ENCODE measurements around the gene DENND2D.

The DENND2D gene

DNA sequence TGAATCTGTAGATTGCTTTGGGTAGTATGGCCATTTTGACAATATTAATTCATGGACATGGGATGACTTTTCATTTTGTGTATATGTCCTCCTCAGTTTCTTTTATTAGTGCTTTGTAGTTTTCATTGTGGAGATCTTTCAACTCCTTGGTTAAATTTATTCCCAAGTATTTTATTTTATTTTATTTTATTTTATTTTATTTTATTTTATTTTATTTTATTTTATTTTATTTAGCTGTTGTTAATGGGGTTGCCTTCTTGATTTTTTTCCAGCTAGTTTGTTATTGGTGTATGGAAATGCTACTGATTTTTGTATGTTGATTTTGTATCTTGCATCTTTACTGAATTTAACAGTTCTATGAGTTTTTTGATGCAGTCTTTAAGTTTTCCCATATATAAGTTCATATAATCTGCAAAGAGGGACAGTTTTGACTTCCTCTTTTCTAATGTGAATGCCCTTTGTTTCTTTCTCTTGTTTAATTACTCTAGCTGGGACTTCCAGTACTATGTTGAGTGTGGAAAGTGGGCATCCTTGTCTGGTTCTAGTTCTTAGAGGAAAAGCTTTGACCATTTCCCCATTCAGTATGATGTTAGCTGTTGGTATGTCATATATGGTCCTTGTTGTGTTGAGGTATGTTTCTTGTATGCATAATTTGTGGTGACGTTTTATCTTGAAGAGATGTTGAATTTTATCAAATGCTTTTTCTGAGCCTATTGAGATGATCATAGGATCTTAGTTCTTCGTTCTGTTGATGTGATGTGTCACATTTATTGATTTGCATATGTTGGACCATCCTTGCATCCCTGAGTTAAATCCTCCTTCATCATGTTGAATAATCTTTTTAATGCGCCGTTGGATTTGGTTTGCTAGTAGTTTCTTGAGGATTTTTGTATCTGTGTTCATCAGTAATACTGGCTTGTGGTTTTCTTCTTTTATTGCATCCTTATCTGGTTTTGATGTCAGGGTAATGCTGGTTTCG is 46.1 kb downstream of the DENND2D start:
- TF ChIP-seq CEBPB (IDR thresholded peaks at IDR 0.05), result no peak
- TF ChIP-seq, protein P1, sequence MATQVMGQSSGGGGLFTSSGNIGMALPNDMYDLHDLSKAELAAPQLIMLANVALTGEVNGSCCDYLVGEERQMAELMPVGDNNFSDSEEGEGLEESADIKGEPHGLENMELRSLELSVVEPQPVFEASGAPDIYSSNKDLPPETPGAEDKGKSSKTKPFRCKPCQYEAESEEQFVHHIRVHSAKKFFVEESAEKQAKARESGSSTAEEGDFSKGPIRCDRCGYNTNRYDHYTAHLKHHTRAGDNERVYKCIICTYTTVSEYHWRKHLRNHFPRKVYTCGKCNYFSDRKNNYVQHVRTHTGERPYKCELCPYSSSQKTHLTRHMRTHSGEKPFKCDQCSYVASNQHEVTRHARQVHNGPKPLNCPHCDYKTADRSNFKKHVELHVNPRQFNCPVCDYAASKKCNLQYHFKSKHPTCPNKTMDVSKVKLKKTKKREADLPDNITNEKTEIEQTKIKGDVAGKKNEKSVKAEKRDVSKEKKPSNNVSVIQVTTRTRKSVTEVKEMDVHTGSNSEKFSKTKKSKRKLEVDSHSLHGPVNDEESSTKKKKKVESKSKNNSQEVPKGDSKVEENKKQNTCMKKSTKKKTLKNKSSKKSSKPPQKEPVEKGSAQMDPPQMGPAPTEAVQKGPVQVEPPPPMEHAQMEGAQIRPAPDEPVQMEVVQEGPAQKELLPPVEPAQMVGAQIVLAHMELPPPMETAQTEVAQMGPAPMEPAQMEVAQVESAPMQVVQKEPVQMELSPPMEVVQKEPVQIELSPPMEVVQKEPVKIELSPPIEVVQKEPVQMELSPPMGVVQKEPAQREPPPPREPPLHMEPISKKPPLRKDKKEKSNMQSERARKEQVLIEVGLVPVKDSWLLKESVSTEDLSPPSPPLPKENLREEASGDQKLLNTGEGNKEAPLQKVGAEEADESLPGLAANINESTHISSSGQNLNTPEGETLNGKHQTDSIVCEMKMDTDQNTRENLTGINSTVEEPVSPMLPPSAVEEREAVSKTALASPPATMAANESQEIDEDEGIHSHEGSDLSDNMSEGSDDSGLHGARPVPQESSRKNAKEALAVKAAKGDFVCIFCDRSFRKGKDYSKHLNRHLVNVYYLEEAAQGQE (IDR thresholded peaks at IDR 0.05; ENCODE audit: low read depth), result no peak
- TF ChIP-seq EGR1 (IDR thresholded peaks at IDR 0.05), result no peak
- no peak for TF ChIP-seq TEAD4 (IDR thresholded peaks at IDR 0.05)
- TF ChIP-seq FOXM1 (IDR thresholded peaks at IDR 0.05; ENCODE audit: borderline replicate concordance, low read depth), result no peak
- no peak for TF ChIP-seq TAF1 (IDR thresholded peaks at IDR 0.05; ENCODE audit: low read depth)
- no peak for TF ChIP-seq NFIC (IDR thresholded peaks at IDR 0.05)
- TF ChIP-seq, protein P2, sequence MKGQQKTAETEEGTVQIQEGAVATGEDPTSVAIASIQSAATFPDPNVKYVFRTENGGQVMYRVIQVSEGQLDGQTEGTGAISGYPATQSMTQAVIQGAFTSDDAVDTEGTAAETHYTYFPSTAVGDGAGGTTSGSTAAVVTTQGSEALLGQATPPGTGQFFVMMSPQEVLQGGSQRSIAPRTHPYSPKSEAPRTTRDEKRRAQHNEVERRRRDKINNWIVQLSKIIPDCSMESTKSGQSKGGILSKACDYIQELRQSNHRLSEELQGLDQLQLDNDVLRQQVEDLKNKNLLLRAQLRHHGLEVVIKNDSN (IDR thresholded peaks at IDR 0.05), result no peak
- no peak for TF ChIP-seq TCF12 (IDR thresholded peaks at IDR 0.05; ENCODE audit: low read depth)
- no peak for TF ChIP-seq ZBTB7A (IDR thresholded peaks at IDR 0.05; ENCODE audit: low read depth)
- no peak for TF ChIP-seq CREB1 (IDR thresholded peaks at IDR 0.05; ENCODE audit: low read depth)
- TF ChIP-seq EP300 (IDR thresholded peaks at IDR 0.05; ENCODE audit: borderline replicate concordance), result no peak
- TF ChIP-seq RAD21 (IDR thresholded peaks at IDR 0.05; ENCODE audit: low read depth), result no peak
- no peak for TF ChIP-seq MAX (IDR thresholded peaks at IDR 0.05)
- no peak for TF ChIP-seq YY1 (IDR thresholded peaks at IDR 0.05; ENCODE audit: low read depth)

GRCh38 chr1:111151838-111152237 is 48.6 kb downstream of the DENND2D start:
- TF ChIP-seq MAX (IDR thresholded peaks at IDR 0.05) (no peak), CREB1 (IDR thresholded peaks at IDR 0.05; ENCODE audit: low read depth) (no peak), NFIC (IDR thresholded peaks at IDR 0.05) (no peak)

DNA sequence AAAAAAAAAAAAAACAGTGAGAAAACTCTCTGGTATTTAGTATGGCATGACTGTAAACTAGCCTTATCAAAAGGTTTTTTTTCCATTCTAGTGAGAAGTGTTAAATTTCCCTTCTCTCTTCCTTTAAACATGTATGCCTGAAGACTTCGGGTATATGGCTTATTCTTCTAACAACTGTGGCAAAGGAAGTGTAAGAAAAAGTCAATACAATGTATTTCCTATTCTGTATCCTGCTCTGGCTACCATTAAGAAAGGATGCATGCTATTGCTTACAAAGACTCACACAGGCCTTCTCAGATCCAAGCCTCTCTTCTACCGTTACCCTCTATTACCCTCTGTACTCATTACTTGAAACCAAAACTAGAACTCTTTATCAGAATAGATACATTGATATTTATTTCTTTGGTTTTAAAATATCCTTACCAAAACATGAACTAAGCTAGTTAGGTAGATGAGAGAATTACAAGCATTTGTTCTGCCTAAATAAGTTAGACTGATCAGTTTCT is 52.0 kb downstream of the DENND2D start:
- TF ChIP-seq RAD21 (IDR thresholded peaks at IDR 0.05; ENCODE audit: low read depth) (no peak), TCF12 (IDR thresholded peaks at IDR 0.05; ENCODE audit: low read depth) (no peak), EGR1 (IDR thresholded peaks at IDR 0.05) (no peak), CREB1 (IDR thresholded peaks at IDR 0.05; ENCODE audit: low read depth) (no peak), CEBPB (IDR thresholded peaks at IDR 0.05) (no peak), TAF1 (IDR thresholded peaks at IDR 0.05; ENCODE audit: low read depth) (no peak), NFIC (IDR thresholded peaks at IDR 0.05) (no peak), TEAD4 (IDR thresholded peaks at IDR 0.05) (no peak), ZBTB7A (IDR thresholded peaks at IDR 0.05; ENCODE audit: low read depth) (no peak), YY1 (IDR thresholded peaks at IDR 0.05; ENCODE audit: low read depth) (no peak), FOXM1 (IDR thresholded peaks at IDR 0.05; ENCODE audit: borderline replicate concordance, low read depth) (no peak), MAX (IDR thresholded peaks at IDR 0.05) (no peak), EP300 (IDR thresholded peaks at IDR 0.05; ENCODE audit: borderline replicate concordance) (no peak)
- TF ChIP-seq, protein P1 (IDR thresholded peaks at IDR 0.05; ENCODE audit: low read depth), result no peak
- TF ChIP-seq, protein P2 (IDR thresholded peaks at IDR 0.05), result no peak

DNA sequence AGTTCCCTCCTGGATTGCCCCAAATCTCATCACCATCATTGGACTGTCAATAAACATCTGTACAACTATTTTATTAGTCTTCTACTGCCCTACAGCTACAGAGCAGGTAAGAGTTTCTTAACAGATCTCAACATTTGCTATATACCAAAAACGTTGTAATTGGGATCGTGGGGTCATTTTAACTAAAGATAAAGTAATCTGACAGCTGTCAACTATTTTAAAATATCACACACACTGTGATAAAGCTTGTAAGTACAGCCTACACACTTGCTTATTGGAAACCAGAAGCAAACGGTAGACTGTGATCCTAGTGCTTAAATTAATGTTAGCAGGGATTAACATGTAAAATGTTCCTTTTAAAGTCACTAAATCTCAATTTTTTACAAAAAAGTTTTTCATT is 52.5 kb downstream of the DENND2D start:
- TF ChIP-seq TEAD4 (IDR thresholded peaks at IDR 0.05), result no peak
- no peak for TF ChIP-seq EP300 (IDR thresholded peaks at IDR 0.05; ENCODE audit: borderline replicate concordance)
- no peak for TF ChIP-seq YY1 (IDR thresholded peaks at IDR 0.05; ENCODE audit: low read depth)
- no peak for TF ChIP-seq MAX (IDR thresholded peaks at IDR 0.05)
- TF ChIP-seq, protein P1 (IDR thresholded peaks at IDR 0.05; ENCODE audit: low read depth), result no peak
- no peak for TF ChIP-seq CREB1 (IDR thresholded peaks at IDR 0.05; ENCODE audit: low read depth)
- TF ChIP-seq TAF1 (IDR thresholded peaks at IDR 0.05; ENCODE audit: low read depth), result no peak
- TF ChIP-seq TCF12 (IDR thresholded peaks at IDR 0.05; ENCODE audit: low read depth), result no peak
- TF ChIP-seq CEBPB (IDR thresholded peaks at IDR 0.05), result no peak
- no peak for TF ChIP-seq RAD21 (IDR thresholded peaks at IDR 0.05; ENCODE audit: low read depth)
- TF ChIP-seq, protein P2 (IDR thresholded peaks at IDR 0.05), result no peak
- no peak for TF ChIP-seq FOXM1 (IDR thresholded peaks at IDR 0.05; ENCODE audit: borderline replicate concordance, low read depth)
- TF ChIP-seq EGR1 (IDR thresholded peaks at IDR 0.05), result no peak
- TF ChIP-seq ZBTB7A (IDR thresholded peaks at IDR 0.05; ENCODE audit: low read depth), result no peak

Data from Ishikawa (cell line).